GM19239 (cell line): Measurements from ENCODE around the gene MED29.

ENCODE experiments used
- DNase-seq: peaks from one replicate; pipeline ENCODE4 v3.0.0; 2011; ENCODE audit warnings: low spot score; ENCODE audit not compliant: insufficient read length
- FAIRE-seq: peaks from 2 replicates; lab custom pipeline; 2011; peaks lifted over from hg19 to GRCh38; lab: Jason Lieb, UNC

Gene MED29

DNA sequence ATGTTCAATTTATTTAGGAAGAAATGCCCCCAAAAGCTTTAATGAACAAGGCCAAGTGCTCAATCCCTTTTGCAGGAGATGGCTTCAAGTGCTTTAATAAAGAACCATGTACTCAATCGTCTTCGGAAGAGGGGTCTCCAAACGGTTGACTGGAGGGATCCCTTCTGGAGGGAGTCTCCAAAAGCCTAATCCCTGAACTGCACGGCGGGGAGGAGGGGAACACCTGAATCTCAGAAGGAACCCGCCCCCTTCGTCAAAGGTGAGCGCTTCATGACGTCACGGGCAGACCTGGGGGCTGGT is 777 bp upstream of the MED29 start:
- DNase-seq (no peak), FAIRE-seq (peak; percentile 72)

- peak; percentile 83 for FAIRE-seq
- DNase-seq: peak; percentile 78
These were observed 6.5 kb downstream of the MED29 start for GRCh38 chr19:39397360-39398296.

GRCh38 chr19:39398297-39398864 is 7.2 kb downstream of the MED29 start:
- DNase-seq (no peak), FAIRE-seq (no peak)

DNA sequence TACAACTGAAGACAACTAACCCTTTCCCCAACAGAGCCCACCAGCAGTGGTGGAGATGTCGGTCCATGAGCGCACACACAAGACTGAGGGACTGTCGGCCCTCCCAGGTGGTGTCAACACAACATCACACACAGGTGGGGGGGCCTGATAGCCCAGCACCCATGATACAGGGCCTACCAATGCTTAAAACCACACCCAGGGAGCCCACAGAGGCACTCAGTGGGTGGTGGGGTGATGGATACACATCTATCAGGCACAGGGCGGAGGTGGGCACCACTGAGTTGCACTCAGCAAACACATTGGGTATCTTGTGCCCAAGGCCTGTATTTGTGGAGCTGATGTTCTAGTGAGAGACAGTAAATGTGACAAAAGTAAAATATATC is 8.5 kb downstream of the MED29 start:
- no peak for FAIRE-seq

GRCh38 chr19:39400061-39400460 is 8.9 kb downstream of the MED29 start:
- DNase-seq (no peak), FAIRE-seq (no peak)

More for the DNA sequence above, 8.5 kb downstream of the MED29 start:
- no peak for DNase-seq

GRCh38 chr19:39401070-39401548 is 9.9 kb downstream of the MED29 start:
- no peak for FAIRE-seq

GRCh38 chr19:39401549-39402345 is 10.6 kb downstream of the MED29 start:
- DNase-seq (no peak), FAIRE-seq (peak; percentile 81)

More at GRCh38 chr19:39401070-39401548, 9.9 kb downstream of the MED29 start:
- DNase-seq: no peak

GRCh38 chr19:39402346-39403300 is 11.4 kb downstream of the MED29 start:
- DNase-seq (no peak), FAIRE-seq (peak; percentile 74)

- DNase-seq (no peak), FAIRE-seq (no peak)
These were observed 12.4 kb downstream of the MED29 start for GRCh38 chr19:39403331-39404312.

DNA sequence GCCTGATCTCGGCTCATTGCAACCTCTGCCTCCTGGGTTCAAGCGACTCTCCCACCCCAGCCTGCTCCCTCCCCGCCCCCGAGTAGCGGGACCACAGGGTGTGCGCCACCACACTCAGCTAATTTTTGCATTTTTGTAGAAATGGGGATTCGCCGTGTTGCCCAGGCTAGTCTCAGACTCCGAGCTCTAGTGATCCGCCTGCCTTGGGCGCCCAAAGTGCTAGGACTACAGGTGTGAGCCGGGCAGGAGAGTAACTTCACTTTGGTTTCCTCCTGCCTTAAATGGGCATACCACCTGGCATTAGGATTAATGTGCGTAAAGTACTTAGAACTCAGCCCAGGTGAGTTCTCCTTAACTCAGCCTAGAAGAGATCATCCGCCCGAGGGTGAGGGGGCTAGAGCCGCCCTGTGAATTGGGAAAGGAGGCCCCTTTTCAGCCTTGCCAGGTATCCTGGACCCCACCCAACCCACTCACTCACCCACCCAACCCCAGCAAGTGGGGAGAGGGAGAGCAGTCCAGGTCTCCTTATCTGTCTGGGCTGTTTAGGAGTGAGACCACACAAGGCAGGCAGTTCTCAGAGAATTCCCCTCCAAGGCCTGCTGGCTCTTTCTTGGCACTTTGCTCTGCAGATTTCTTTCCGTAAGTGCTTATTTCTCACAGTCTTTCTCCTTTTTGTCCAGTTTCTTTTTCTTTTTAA is 14.2 kb downstream of the MED29 start:
- no peak for FAIRE-seq
- DNase-seq: no peak

DNA sequence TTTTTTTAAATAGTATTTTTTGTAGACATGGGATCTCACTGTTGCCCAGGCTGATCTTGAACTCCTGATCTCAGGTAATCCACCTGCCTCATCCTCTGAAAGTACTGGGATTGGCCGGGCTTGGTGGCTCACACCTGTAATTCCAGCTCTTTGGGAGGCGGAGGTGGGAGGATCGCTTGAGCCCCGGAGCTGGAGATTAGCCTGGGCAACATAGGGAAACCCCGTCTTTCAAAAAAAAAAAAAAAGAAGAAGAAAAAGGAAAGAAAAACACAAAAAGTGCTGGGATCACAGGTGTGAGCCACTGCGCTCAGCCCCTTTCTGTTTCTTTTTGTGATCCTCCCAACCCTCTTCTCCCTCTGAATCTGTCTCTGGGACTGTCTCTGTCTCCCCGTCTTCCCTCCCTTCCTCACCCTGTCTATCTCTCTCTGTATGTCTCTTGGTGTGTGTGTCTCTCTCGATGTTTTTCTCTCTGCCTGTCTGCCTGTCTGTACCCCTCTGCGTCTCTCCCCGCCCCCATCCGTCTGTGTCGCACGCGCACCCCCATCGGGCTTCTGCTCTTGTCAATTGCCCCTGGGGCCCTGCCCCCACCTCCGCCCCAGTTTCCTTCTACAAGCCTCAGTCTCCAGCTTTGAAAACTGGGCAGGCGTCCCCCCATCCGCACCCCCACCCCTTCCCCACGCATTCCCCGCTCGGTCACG is 14.9 kb downstream of the MED29 start:
- DNase-seq (no peak), FAIRE-seq (peak; percentile 66)

DNA sequence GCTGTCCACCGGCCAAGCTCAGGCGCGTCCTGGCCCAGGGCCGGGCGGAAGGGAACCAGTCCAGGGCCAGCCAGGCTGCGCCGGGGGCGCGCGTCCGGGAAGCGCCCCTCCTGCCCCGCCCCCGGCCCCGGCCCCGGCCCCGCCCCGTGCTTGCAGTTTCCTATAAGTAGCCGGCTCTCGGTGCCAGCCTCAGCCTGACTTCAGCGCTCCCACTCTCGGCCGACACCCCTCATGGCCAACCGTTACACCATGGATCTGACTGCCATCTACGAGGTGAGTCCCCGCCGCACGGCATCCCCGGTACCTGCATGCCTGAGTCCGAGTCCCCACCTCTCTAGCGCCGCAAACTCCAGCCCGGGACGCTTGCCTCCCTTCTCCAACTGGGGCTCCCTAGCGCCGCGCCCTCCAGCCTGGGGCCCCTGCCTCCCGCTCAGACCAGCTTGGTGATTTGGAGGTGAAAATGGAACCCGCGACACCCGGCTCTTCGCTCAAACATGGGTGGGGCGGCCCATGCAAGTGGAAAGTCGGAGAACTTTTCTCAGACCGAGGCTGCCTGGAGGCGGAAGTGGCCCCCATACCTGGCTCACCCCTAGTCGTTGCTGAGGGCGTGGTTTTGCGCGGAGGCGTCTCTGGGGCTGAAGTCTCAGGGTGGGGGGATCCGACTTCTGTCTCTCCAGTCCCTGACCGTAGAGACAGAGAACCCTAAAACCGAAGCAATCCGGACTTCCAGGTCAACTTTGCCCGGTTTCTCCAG is 15.7 kb downstream of the MED29 start, which contains the start of gene ZFP36:
ZFP36 (plus strand) TSS at position 192 of the 754 bp plus-strand sequence; CDS start at position 250, 58 bp downstream.
- FAIRE-seq (peak; percentile 78), DNase-seq (no peak)

- DNase-seq (no peak), FAIRE-seq (peak; percentile 40)
These were observed 16.2 kb downstream of the MED29 start for GRCh38 chr19:39407410-39407659.

DNA sequence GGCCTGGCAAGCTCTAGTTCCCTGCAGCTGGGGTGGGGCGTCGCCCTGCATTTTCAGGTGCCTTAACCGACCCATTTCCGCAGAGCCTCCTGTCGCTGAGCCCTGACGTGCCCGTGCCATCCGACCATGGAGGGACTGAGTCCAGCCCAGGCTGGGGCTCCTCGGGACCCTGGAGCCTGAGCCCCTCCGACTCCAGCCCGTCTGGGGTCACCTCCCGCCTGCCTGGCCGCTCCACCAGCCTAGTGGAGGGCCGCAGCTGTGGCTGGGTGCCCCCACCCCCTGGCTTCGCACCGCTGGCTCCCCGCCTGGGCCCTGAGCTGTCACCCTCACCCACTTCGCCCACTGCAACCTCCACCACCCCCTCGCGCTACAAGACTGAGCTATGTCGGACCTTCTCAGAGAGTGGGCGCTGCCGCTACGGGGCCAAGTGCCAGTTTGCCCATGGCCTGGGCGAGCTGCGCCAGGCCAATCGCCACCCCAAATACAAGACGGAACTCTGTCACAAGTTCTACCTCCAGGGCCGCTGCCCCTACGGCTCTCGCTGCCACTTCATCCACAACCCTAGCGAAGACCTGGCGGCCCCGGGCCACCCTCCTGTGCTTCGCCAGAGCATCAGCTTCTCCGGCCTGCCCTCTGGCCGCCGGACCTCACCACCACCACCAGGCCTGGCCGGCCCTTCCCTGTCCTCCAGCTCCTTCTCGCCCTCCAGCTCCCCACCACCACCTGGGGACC is 16.6 kb downstream of the MED29 start:
- DNase-seq (no peak), FAIRE-seq (no peak)

DNA sequence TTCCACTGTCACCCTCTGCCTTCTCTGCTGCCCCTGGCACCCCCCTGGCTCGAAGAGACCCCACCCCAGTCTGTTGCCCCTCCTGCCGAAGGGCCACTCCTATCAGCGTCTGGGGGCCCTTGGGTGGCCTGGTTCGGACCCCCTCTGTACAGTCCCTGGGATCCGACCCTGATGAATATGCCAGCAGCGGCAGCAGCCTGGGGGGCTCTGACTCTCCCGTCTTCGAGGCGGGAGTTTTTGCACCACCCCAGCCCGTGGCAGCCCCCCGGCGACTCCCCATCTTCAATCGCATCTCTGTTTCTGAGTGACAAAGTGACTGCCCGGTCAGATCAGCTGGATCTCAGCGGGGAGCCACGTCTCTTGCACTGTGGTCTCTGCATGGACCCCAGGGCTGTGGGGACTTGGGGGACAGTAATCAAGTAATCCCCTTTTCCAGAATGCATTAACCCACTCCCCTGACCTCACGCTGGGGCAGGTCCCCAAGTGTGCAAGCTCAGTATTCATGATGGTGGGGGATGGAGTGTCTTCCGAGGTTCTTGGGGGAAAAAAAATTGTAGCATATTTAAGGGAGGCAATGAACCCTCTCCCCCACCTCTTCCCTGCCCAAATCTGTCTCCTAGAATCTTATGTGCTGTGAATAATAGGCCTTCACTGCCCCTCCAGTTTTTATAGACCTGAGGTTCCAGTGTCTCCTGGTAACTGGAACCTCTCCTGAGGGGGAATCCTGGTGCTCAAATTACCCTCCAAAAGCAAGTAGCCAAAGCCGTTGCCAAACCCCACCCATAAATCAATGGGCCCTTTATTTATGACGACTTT is 17.4 kb downstream of the MED29 start:
- no peak for DNase-seq
- no peak for FAIRE-seq
